ENCODE results near the gene PAM16. TPM values are rescaled to one million over a fixed set of nuclear protein-coding genes. Genes with fewer than 3 reads are reported as not detected.

PAM16 gene
- polyA plus RNA-seq, 1 donor from 2014 or later = 145 TPM

DNA sequence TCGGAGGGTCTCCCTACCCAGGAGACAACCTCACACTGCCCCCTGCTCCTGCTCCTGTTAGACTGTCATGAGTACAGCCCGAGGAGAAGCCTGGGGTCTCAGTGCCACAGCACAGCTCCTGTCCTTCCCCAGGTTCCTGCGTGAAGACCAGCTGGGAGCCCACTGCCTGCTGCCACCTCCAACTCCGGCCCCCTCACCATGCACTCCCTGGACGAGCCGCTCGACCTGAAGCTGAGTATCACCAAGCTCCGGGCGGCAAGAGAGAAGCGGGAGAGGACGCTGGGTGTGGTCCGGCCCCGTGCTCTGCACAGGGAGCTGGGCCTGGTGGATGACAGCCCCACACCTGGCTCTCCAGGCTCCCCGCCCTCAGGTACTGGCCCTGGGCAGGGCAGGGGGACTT lies 19.0 kb downstream of the PAM16 start:
- H3K9ac ChIP-seq (ENCODE audit: low read length) = no peak overlapping the region
- H3K9me2 ChIP-seq (ENCODE audit: insufficient read depth, low read length) = no peaks in the 10 kb centered on the region
- H3K27me3 ChIP-seq (ENCODE audit: insufficient read depth, low read depth, low read length) = no peaks in the 10 kb centered on the region
- peaks cover 30% of the 10 kb centered on the region for H3K79me2 ChIP-seq (replicated peaks; ENCODE audit: insufficient read depth, low read length)
- H3K4me3 ChIP-seq (ENCODE audit: low read length) = no peak overlapping the region
- no peaks in the 10 kb centered on the region for H3F3A ChIP-seq (ENCODE audit: insufficient read depth, low read length, poor library complexity, severe bottlenecking)
- H2AFZ ChIP-seq (ENCODE audit: low read depth, low read length) = no peak overlapping the region
- H3K27ac ChIP-seq (ENCODE audit: low read length) = no peak overlapping the region
- H3K36me3 ChIP-seq (ENCODE audit: insufficient read depth, low read length) = no peaks in the 10 kb centered on the region
- H3K9me3 ChIP-seq (ENCODE audit: low read length) = no peaks in the 10 kb centered on the region
- no peaks in the 10 kb centered on the region for H4K20me1 ChIP-seq (ENCODE audit: insufficient read depth)
- TF ChIP-seq MXI1 (conservative IDR thresholded peaks at IDR 0.05; ENCODE audit: poor library complexity, severe bottlenecking) (no peak), EZH2 (IDR thresholded peaks at IDR 0.05; ENCODE audit: borderline replicate concordance, insufficient read depth, low read length, poor library complexity, severe bottlenecking) (no peak), SMC3 (conservative IDR thresholded peaks at IDR 0.05; ENCODE audit: poor library complexity) (no peak), EP300 (conservative IDR thresholded peaks at IDR 0.05; ENCODE audit: poor library complexity, severe bottlenecking) (no peak), TAF1 (IDR thresholded peaks at IDR 0.05; ENCODE audit: low read depth) (no peak), RAD21 (conservative IDR thresholded peaks at IDR 0.05) (no peak), POLR2AphosphoS5 (IDR thresholded peaks at IDR 0.05) (no peak)
- TF ChIP-seq, protein P1, sequence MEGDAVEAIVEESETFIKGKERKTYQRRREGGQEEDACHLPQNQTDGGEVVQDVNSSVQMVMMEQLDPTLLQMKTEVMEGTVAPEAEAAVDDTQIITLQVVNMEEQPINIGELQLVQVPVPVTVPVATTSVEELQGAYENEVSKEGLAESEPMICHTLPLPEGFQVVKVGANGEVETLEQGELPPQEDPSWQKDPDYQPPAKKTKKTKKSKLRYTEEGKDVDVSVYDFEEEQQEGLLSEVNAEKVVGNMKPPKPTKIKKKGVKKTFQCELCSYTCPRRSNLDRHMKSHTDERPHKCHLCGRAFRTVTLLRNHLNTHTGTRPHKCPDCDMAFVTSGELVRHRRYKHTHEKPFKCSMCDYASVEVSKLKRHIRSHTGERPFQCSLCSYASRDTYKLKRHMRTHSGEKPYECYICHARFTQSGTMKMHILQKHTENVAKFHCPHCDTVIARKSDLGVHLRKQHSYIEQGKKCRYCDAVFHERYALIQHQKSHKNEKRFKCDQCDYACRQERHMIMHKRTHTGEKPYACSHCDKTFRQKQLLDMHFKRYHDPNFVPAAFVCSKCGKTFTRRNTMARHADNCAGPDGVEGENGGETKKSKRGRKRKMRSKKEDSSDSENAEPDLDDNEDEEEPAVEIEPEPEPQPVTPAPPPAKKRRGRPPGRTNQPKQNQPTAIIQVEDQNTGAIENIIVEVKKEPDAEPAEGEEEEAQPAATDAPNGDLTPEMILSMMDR (IDR thresholded peaks at IDR 0.05; ENCODE audit: poor library complexity, severe bottlenecking) = no peak
- TF ChIP-seq, protein P2, sequence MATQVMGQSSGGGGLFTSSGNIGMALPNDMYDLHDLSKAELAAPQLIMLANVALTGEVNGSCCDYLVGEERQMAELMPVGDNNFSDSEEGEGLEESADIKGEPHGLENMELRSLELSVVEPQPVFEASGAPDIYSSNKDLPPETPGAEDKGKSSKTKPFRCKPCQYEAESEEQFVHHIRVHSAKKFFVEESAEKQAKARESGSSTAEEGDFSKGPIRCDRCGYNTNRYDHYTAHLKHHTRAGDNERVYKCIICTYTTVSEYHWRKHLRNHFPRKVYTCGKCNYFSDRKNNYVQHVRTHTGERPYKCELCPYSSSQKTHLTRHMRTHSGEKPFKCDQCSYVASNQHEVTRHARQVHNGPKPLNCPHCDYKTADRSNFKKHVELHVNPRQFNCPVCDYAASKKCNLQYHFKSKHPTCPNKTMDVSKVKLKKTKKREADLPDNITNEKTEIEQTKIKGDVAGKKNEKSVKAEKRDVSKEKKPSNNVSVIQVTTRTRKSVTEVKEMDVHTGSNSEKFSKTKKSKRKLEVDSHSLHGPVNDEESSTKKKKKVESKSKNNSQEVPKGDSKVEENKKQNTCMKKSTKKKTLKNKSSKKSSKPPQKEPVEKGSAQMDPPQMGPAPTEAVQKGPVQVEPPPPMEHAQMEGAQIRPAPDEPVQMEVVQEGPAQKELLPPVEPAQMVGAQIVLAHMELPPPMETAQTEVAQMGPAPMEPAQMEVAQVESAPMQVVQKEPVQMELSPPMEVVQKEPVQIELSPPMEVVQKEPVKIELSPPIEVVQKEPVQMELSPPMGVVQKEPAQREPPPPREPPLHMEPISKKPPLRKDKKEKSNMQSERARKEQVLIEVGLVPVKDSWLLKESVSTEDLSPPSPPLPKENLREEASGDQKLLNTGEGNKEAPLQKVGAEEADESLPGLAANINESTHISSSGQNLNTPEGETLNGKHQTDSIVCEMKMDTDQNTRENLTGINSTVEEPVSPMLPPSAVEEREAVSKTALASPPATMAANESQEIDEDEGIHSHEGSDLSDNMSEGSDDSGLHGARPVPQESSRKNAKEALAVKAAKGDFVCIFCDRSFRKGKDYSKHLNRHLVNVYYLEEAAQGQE (IDR thresholded peaks at IDR 0.05; ENCODE audit: borderline replicate concordance) = no peak
- H3K4me2 ChIP-seq (ENCODE audit: low read length) = no peak overlapping the region

DNA sequence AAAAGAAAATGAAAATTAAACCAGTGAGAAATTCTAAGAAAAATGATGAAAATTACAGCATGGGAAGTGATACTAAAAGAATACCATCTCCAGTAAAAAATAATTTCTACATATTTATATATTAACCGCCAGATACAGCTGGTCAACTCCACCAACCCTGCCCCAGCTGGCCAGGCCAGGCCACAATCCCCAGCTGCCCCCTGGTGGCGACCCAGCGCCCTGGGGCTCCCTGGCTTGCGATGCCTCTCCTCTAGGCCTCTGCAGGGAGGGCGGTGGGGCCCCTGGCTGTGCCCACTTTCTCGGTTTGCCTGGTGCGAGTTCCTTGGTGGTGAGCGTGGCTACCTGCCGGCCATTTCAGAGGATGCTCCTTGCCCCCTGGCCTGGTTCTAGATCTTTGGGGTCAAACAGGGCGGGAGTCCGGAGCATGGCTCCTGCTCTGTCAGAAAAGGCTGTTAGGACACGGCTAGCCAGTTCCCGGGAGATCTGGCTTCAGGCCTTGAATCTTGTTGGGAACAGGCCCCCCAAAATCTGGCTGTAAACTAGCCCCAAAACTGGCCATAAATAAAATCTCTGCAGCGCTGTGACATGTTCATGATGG lies 20.7 kb downstream of the PAM16 start:
- H3K4me2 ChIP-seq (ENCODE audit: low read length) = no peak overlapping the region
- no peaks in the 10 kb centered on the region for H3K9me2 ChIP-seq (ENCODE audit: insufficient read depth, low read length)
- no peaks in the 10 kb centered on the region for H3K9me3 ChIP-seq (ENCODE audit: low read length)
- no peaks in the 10 kb centered on the region for H3F3A ChIP-seq (ENCODE audit: insufficient read depth, low read length, poor library complexity, severe bottlenecking)
- no peaks in the 10 kb centered on the region for H4K20me1 ChIP-seq (ENCODE audit: insufficient read depth)
- H3K4me3 ChIP-seq (ENCODE audit: low read length) = no peak overlapping the region
- H3K36me3 ChIP-seq (ENCODE audit: insufficient read depth, low read length) = no peaks in the 10 kb centered on the region
- H2AFZ ChIP-seq (ENCODE audit: low read depth, low read length) = no peak overlapping the region
- peaks cover 41% of the 10 kb centered on the region for H3K79me2 ChIP-seq (replicated peaks; ENCODE audit: insufficient read depth, low read length)
- TF ChIP-seq RAD21 (conservative IDR thresholded peaks at IDR 0.05) (peak; percentile 65), EZH2 (IDR thresholded peaks at IDR 0.05; ENCODE audit: borderline replicate concordance, insufficient read depth, low read length, poor library complexity, severe bottlenecking) (no peak), TAF1 (IDR thresholded peaks at IDR 0.05; ENCODE audit: low read depth) (no peak), MXI1 (conservative IDR thresholded peaks at IDR 0.05; ENCODE audit: poor library complexity, severe bottlenecking) (no peak), EP300 (conservative IDR thresholded peaks at IDR 0.05; ENCODE audit: poor library complexity, severe bottlenecking) (no peak), POLR2AphosphoS5 (IDR thresholded peaks at IDR 0.05) (no peak), SMC3 (conservative IDR thresholded peaks at IDR 0.05; ENCODE audit: poor library complexity) (peak; percentile 74)
- TF ChIP-seq, protein P1 (IDR thresholded peaks at IDR 0.05; ENCODE audit: poor library complexity, severe bottlenecking) = peak; percentile 60
- TF ChIP-seq, protein P2 (IDR thresholded peaks at IDR 0.05; ENCODE audit: borderline replicate concordance) = no peak
- H3K27ac ChIP-seq (ENCODE audit: low read length) = no peak overlapping the region
- H3K9ac ChIP-seq (ENCODE audit: low read length) = no peak overlapping the region
- no peaks in the 10 kb centered on the region for H3K27me3 ChIP-seq (ENCODE audit: insufficient read depth, low read depth, low read length)
